VCaP (cell line): ENCODE measurements around the gene PIGR.

Source experiments
- H3K27ac ChIP-seq: fragments of 450-650 bp; 2 replicates; pipeline ENCODE4 v1.5.1; 2017
- TF ChIP-seq, protein P1 (sequence below): fragments of 450-650 bp; conservative IDR thresholded peaks from 2 replicates; pipeline ENCODE4 v1.5.1; 2017; ENCODE audit warnings: mild to moderate bottlenecking, moderate library complexity

Gene PIGR, protein sequence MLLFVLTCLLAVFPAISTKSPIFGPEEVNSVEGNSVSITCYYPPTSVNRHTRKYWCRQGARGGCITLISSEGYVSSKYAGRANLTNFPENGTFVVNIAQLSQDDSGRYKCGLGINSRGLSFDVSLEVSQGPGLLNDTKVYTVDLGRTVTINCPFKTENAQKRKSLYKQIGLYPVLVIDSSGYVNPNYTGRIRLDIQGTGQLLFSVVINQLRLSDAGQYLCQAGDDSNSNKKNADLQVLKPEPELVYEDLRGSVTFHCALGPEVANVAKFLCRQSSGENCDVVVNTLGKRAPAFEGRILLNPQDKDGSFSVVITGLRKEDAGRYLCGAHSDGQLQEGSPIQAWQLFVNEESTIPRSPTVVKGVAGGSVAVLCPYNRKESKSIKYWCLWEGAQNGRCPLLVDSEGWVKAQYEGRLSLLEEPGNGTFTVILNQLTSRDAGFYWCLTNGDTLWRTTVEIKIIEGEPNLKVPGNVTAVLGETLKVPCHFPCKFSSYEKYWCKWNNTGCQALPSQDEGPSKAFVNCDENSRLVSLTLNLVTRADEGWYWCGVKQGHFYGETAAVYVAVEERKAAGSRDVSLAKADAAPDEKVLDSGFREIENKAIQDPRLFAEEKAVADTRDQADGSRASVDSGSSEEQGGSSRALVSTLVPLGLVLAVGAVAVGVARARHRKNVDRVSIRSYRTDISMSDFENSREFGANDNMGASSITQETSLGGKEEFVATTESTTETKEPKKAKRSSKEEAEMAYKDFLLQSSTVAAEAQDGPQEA

DNA sequence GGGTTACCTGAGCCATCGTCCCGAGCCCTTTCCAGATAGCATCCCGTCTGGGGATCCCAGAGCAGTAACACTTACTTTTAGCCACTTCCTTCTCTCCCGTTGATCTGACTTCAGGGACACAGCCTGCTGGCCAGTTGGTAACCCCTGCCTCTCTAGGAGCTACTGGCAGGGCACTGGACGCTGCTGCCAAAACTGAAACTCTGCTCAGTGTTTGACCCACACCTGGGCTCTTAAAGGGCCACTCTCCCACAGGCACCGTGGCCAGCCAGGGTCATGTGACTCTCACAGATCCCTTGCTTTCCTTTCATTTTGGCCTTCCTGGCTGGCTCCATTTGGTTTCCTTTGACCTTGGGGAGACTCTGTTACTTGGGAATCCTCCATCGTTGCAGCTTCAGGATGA, at the start of gene PIGR:
TSS of gene PIGR (minus strand) at position 206 of the 400 bp plus-strand sequence. CDS start 5,935 bp downstream, outside the sequence.
- no peak within 1 kb of the TSS for H3K27ac ChIP-seq
- TF ChIP-seq, protein P1, sequence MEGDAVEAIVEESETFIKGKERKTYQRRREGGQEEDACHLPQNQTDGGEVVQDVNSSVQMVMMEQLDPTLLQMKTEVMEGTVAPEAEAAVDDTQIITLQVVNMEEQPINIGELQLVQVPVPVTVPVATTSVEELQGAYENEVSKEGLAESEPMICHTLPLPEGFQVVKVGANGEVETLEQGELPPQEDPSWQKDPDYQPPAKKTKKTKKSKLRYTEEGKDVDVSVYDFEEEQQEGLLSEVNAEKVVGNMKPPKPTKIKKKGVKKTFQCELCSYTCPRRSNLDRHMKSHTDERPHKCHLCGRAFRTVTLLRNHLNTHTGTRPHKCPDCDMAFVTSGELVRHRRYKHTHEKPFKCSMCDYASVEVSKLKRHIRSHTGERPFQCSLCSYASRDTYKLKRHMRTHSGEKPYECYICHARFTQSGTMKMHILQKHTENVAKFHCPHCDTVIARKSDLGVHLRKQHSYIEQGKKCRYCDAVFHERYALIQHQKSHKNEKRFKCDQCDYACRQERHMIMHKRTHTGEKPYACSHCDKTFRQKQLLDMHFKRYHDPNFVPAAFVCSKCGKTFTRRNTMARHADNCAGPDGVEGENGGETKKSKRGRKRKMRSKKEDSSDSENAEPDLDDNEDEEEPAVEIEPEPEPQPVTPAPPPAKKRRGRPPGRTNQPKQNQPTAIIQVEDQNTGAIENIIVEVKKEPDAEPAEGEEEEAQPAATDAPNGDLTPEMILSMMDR = no peak

DNA sequence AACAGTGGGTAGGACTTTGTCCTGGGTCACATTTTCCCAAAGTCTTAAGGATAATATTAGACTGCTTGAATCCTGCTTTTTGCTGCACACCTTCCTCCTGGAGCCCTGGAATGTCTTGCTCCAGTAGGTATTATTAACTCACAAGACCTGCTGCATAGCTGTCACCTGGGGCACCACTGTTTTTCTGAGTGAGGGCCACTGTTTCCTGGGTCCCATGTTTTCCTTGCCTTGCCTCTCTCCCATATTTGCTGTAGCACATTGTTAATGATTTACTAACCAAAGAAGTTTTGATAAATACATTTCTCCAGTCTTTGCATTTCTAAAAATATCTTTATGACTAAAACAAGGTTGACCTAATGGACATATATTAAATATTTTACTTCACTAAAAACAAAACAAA, 46.5 kb upstream of the PIGR start:
- H3K27ac ChIP-seq = no peak overlapping the region

DNA sequence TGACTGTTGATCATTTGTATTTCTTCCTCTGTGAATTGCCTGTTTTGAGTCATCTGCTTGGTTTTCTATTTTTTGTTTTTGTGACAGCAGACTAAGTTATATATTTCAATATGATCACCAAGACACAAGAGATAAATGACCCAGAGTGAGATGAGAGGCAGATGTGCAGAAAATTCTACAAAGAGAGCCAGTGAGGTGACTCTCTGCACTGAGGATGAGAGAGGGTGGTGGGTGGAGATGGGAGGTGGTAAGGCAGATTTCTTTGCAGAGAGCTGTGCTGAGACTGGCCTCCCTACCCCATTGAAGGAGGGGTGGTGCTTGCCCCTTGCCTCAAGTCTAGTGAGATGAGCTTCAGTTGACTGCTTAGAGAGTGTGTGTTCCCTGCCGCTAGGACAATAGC, 41.6 kb upstream of the PIGR start:
- TF ChIP-seq, protein P1 = no peak
- H3K27ac ChIP-seq = no peak overlapping the region

More for the DNA sequence above, 46.5 kb upstream of the PIGR start:
- TF ChIP-seq, protein P1 = no peak

DNA sequence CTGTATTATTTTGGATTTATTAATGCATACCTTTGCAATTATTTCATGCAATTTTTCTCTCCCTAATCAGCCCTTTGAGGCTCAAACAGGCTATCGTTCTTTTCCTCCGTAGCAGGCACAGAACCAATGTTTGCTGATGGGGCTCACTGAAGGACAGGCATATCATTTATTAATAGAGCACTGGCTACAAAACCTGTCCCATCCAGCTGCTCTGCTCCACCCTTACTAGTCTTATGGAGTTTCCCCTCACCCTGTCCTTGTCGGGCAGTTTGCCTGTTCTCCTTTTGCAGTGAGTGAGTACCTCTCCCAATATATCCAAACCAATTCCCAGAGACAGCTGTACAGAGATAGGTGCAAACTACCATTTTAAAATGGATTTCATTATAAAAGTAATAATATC, 40.6 kb upstream of the PIGR start:
- TF ChIP-seq, protein P1 = no peak
- peak overlapping the region; percentile 10; the same call in 1 of the 2 replicates for H3K27ac ChIP-seq

DNA sequence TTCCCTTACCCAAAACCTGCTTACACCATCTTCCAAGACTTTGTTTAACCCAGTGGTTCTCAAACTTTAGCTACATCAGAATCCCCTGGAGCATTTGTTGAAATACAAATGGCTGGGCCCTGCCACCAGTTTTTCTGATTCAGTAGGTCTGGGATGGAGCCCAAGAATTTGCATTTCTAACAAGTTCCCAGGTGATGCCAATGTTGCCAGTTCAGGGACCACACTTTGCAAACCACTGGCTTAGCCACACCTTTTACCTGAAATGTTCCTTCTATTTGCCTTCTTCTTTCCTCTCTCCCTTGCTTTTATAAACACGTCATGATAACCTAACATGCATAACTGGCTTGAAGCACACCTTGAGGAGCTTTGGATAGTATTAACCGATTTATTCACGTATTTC, 40.1 kb upstream of the PIGR start:
- peak overlapping the region; percentile 10; the same call in 1 of the 2 replicates for H3K27ac ChIP-seq
- TF ChIP-seq, protein P1 = no peak

DNA sequence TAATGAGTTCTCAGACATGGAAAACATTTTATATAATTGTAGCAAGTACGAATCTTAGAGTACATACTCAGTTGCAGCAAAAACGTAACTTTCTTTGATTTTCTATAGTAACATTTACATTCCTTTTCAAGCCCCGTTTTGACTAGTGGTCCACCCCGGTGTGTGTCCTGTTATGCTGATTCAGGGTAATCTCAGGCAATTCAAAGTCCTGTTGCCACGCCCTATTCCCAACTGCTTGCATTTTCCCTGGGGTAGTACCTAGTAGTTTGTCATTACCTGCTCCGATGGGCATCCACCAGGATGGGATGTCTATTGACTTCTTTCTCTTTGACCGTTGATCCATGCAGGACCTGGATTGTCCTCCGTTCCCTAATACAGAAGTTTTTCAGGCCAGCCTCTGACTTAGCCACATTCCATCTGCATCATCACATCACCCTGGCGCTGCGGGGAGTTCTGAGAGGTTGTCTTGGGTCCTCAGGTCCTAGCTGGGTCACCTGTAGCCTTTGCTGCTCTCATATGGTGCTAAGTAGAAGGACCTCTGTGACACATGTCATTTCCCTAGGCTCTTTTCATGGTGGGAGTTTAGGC, 39.0 kb upstream of the PIGR start:
- H3K27ac ChIP-seq = no peak overlapping the region
- TF ChIP-seq, protein P1 = no peak

DNA sequence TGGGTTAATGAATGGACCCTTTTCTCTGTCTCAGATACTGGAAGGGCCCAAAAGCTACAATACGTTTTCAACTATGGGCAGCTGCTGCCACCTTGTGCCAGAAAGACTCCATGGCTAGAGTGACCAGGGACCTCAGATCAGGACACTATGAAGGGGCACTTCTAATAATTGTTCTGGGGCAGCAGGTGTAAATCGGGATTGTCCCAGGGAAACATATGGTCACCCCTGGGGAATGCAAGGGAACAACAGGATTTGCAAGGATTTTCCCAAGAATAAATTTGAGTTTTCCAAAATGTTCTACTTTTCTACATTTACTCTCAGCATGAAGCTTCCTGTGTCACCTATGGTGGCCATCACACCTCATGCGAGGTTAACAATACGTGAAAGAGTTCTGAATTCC, 36.0 kb upstream of the PIGR start:
- H3K27ac ChIP-seq = no peak overlapping the region
- TF ChIP-seq, protein P1 = peak; percentile 87
